Glutamatergic neuron (in vitro differentiated cells): Measurements from ENCODE around the gene WDFY4. TPM values are rescaled to one million over a fixed set of nuclear protein-coding genes. Genes with fewer than 3 reads are reported as not detected.

Experiments used
- DNase-seq: peaks from one replicate; pipeline ENCODE4 v3.0.0; 2022
- H3K27ac Mint-ChIP-seq: one replicate; pipeline ENCODE4 v1.8.0; 2020; ENCODE audit warnings: mild to moderate bottlenecking, mixed read lengths, inconsistent platforms; ENCODE audit not compliant: unreplicated experiment
- H3K27me3 Mint-ChIP-seq: one replicate; pipeline ENCODE4 v1.8.0; 2020; ENCODE audit warnings: mild to moderate bottlenecking, moderate library complexity, mixed read lengths, inconsistent platforms; ENCODE audit not compliant: unreplicated experiment
- H3K36me3 Mint-ChIP-seq: one replicate; pipeline ENCODE4 v1.8.0; 2020; ENCODE audit warnings: mild to moderate bottlenecking, mixed read lengths, inconsistent platforms; ENCODE audit not compliant: unreplicated experiment
- H3K4me1 Mint-ChIP-seq: one replicate; pipeline ENCODE4 v1.8.0; 2020; ENCODE audit warnings: mild to moderate bottlenecking, low read depth, mixed read lengths, inconsistent platforms; ENCODE audit not compliant: unreplicated experiment
- H3K4me3 Mint-ChIP-seq: one replicate; pipeline ENCODE4 v1.8.0; 2020; ENCODE audit warnings: mild to moderate bottlenecking, mixed read lengths, inconsistent platforms; ENCODE audit not compliant: unreplicated experiment
- H3K9me3 Mint-ChIP-seq: one replicate; pipeline ENCODE4 v1.8.0; 2020; ENCODE audit warnings: mild to moderate bottlenecking, moderate library complexity, mixed read lengths, inconsistent platforms; ENCODE audit not compliant: unreplicated experiment
- CTCF ChIP-seq: fragments of 200-600 bp; sonication (generic); IDR thresholded peaks from one replicate; pipeline ENCODE4 v1.5.0; 2021; ENCODE audit not compliant: partially characterized antibody, unreplicated experiment
- total RNA-seq: library from RNA; stranded (reverse); fragmentation: NEBNext Ultra II Directional; extraction: Animal tissue kit (Norgen Biotek cat#: 25700); gene quantifications from one replicate; pipeline ENCODE4 v1.2.1, GENCODE V29; 2021; ENCODE audit not compliant: unreplicated experiment

The WDFY4 gene
- total RNA-seq, 1 donor from 2014 or later: not detected

DNA sequence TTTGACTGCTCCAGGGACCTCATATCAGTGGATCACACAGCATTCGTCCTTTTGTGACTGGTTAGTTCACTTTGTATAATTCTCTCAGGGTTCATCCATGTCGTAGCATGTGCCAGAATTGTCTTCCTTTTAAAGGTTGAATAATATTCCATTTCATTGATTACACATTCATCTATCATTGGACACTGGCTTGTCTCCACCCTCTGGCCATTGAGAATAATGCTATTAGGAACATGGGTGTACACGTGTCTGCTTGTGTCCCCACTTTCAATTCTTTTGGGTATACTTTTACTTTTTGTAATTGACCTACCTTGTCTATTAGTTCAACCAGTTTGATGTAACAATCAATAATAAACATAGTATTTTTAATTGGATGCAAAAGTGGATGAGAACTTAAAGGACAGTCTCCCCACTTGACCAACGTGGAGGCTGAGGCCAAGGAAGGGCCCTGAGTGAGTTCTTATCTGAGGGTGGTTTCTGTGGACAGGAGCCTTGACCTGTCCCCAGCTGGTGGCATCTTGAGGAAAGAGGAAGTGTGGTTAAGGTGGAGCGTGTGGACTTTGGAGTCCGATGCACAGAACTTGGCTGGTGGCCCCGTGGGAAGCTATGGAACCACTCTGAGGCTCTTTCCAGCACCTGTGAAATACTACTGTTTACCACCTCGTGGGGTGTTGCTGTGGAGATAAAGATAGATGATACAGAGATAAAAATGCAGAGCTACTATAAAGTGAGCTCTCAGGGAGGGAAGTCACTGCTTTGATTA is 16.6 kb downstream of the WDFY4 start:
- Mint-ChIP-seq H3K4me3 (no peak overlapping the region), H3K9me3 (peaks cover 5% of the 10 kb centered on the region), H3K27ac (no peak overlapping the region), H3K36me3 (peaks cover 5% of the 10 kb centered on the region), H3K27me3 (no peaks in the 10 kb centered on the region), H3K4me1 (peaks cover 11% of the 10 kb centered on the region)
- no peak for DNase-seq
- TF ChIP-seq CTCF: no peak

DNA sequence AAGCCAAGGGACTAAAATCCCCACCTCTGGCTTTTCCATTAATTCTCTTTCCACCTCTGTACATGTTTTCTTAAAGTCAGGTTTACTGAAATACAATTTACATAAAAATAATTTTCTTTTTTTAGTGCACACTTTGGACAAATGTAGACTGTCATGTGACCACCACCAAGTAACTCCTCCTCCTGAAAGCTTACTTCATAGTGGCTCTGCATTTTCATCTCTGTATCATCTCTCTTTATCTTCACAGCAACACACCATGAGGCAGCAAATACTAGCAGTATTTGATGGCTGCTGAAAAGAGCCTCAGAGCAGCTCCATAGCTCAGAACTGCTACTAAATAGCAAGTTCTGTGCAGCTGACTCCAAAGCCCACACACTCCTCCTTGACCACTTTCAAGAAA is 17.3 kb downstream of the WDFY4 start:
- TF ChIP-seq CTCF: no peak
- Mint-ChIP-seq H3K27ac (no peak overlapping the region), H3K27me3 (no peaks in the 10 kb centered on the region), H3K4me1 (peaks cover 11% of the 10 kb centered on the region), H3K4me3 (no peak overlapping the region), H3K9me3 (peaks cover 5% of the 10 kb centered on the region), H3K36me3 (peaks cover 5% of the 10 kb centered on the region)
- DNase-seq: no peak

DNA sequence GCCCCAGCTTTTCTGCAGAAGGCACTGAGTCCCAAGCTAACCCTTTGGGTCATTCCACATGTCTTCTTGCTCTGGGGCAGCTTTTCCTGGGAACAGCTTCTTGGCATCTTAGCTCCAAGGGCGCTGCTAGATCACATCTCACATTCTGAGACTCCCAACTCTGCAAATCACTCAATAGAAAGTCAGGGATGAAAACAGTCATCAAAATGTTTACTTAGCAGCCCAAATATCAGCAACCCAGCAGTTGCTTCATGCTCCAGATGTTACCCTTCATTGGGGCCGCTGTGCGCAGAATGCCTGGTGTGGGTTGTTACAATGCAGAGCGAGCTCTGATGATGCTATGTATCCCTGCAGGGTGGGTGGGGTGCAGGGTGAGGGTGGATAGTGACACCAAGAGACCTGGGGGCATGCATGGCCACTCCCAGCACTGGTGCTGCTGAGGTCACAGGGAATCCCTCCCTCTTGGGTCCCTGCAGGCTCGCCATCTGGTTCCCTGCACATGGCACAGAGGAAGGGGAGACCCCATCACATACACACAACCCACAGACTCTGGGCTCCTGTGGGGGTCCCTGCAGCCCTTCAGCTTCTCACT is 19.0 kb downstream of the WDFY4 start:
- Mint-ChIP-seq H3K27ac (no peak overlapping the region), H3K36me3 (peaks cover under 1% of the 10 kb centered on the region), H3K27me3 (no peaks in the 10 kb centered on the region), H3K9me3 (peaks cover 2% of the 10 kb centered on the region), H3K4me3 (no peak overlapping the region), H3K4me1 (peaks cover 11% of the 10 kb centered on the region)
- TF ChIP-seq CTCF: no peak
- DNase-seq: no peak

DNA sequence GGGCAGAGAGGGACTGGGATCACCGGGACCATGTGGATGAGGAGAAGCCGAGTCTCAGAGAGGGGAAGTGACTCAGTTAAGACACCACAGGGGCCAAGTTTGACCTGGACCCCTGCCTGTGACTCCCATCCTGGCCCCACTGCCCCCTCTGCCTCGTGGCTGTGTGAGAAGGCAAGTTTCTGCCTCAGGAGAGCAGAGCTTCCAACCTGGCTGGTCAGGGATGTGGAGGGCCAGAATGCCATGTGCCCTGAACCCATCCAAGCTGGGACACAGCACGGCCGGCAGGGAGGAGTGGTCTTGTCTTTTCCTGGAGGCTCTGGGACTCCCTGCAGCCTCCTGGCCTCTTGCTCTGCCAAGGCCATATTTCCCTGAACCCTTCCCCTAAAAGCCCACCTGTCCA is 19.5 kb downstream of the WDFY4 start:
- Mint-ChIP-seq H3K36me3 (no peaks in the 10 kb centered on the region), H3K27me3 (no peaks in the 10 kb centered on the region), H3K9me3 (peaks cover 2% of the 10 kb centered on the region), H3K4me3 (no peak overlapping the region), H3K27ac (no peak overlapping the region), H3K4me1 (peaks cover 11% of the 10 kb centered on the region)
- no peak for DNase-seq
- TF ChIP-seq CTCF: no peak

- Mint-ChIP-seq H3K27ac (no peak overlapping the region), H3K9me3 (peaks cover 2% of the 10 kb centered on the region), H3K36me3 (no peaks in the 10 kb centered on the region), H3K27me3 (no peaks in the 10 kb centered on the region), H3K4me3 (no peak overlapping the region), H3K4me1 (peaks cover 12% of the 10 kb centered on the region)
- no peak for DNase-seq
- TF ChIP-seq CTCF: no peak
Observed at GRCh38 chr10:48705401-48705938, 20.8 kb downstream of the WDFY4 start.
